GM19328 (cell line): Measurements from ENCODE around the gene MYOZ1.

Experiments
- ATAC-seq: cut with Tn5 transposase; IDR thresholded peaks from one replicate; pipeline ENCODE4 v1.9.1; 2021; ENCODE audit warnings: mild to moderate bottlenecking, moderate library complexity; ENCODE audit not compliant: unreplicated experiment

MYOZ1 gene

DNA sequence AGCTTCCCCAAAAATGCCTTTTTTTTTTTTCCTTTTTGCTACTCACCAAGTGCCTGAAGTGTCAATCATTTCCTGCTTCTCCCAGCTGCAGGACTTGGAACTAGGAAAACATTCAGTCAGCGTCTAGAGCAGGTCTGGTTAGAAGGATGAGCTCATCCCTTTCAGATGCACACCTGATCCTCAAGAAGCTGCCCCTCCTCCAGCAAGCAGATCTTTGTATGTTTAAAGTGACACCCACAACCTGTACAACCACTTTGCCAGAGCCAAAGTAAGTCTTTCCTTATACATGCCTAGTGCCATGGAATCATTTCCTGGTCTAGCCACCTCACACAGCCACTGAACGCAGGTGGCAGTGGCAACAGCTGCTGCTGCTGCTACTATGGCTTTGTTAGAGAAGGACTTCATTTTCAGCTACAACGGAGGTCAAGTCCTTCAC, 39.8 kb downstream of the MYOZ1 start:
- ATAC-seq, result no peak

DNA sequence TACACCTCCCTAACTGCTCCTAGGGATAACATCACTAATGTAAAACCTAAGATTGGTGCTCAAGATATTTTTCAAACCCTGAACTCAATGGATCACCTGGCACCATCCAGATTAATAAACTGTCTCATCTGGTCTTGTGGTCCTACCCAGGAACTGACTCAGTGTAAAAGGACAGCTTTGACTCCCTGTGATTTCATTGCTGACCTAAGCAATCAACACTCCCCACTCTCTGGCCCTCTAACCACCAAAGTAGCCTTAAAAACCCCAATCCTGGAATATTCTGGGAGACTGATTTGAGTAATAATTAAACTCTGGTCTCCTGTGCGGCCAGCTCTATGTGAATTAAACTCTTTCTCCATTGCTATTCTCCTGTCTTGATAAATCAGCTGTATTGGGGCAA, 43.9 kb downstream of the MYOZ1 start:
- no peak for ATAC-seq

DNA sequence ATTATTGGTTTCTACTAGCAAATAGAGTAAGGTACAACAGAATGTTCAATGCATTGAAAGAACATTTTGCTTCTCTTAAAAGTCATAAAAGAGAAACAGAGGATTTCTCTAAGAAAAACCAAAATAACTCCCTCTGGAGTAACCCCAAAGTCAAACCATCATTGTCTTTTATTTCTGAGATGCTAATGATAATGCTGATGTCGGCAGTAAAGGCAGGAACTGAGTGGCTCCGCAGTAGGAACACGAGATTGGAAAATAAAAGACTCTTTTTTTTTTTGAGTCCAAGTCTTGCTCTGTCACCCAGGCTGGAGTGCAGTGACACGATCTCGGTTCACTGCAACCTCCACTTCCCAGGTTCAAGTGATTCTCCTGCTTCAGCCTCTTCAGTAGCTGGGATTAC, 47.5 kb downstream of the MYOZ1 start:
- ATAC-seq, result no peak

DNA sequence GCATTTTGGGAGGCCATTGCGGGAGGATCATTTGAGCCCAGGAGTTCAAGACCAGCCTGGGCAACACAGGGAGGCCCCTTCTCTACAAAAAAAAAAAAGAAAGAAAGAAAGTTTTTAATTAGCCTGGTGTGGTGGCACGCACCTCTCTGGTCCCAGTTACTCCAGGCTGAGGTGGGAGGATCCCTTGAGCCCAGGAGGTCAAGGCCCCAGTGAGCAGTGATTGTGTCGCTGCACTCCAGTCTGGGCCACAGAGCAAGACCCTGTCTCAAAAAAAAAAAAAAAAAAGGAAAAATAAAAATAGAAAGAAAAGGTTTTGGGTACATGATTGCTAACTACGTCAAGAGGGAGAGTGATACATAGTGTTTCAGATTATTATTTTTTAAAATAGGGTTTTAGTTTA, 48.2 kb downstream of the MYOZ1 start:
- no peak for ATAC-seq

DNA sequence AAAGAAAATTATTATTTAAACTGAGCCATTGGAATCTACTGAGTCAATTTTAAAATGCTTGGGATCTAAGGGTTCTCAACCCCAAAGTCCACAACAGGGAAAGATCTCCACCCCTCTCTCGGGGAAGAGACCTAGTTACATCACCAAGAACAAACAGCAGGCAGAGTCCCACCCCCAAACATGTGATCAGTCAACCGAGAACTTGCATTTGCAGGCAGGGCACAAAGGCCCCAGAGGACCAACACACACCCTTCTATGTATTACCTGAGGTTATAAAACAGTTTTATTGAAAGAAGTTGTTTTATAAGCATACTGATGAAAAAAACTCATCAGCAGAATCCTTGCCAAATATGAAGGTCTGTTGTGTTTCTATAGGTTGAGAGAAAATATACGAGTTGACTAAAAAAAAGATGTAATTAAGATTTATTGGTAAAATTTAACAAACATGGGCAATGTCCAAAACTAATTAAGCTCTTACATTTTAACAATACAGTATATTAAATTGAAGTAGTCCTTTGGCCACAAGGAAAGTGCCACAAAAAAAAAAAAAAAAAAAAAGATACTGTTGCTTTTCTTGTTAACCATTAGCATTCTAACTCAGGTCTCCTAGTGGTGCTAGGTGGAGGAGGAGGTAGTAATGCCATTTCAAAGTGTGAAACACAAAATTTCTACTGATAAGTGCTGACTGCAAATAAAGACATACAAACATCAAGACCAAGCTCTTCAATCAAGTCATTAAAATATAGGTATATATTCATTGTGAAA, 49.2 kb downstream of the MYOZ1 start:
- no peak for ATAC-seq

DNA sequence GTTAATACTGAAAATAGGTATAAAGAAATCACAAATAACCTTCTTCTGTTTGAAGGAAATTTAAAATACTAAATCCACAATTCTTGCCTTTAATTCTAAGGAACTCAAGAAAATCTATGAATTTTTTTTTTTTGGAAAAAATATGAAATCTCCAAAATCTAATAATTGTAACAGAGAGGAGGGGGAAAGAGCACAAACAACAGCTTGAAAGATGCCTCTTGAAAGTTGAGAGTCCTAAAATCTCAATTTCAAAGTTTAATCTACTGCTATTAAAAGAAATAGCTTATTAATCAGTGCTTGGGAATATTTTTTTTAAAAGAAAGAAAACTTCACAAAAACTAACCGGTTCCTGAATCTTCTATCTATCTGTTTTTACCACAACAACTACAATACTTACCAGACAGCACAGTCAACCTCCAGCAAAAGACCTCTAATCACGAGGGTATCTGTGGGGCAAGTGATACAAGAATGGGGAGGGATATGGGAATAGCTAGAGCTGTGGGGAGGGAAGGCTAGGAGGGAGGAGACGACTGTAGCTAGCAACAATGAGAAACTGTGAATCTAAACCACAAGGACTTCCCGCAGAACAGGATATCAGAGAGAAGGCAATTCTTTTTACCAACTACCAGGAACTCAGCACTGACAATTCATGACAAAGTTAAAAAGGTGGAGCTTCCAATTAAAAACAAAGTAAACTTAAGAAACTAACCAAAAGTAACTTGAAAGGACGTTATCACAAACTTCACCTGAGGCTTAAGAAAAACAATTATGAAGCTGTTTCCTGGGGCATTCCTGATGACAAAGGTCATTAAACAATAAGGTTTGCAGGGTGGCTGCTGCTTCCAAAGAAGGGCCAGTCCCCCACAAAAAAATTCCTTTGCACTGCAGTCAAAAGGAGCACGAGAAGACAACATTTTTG, 50.1 kb downstream of the MYOZ1 start, which contains the start of gene USP54:
TSS of gene USP54 (minus strand) at position 462 of the 919 bp plus-strand sequence. CDS start 15,684 bp downstream, outside the sequence.
- no peak for ATAC-seq

DNA sequence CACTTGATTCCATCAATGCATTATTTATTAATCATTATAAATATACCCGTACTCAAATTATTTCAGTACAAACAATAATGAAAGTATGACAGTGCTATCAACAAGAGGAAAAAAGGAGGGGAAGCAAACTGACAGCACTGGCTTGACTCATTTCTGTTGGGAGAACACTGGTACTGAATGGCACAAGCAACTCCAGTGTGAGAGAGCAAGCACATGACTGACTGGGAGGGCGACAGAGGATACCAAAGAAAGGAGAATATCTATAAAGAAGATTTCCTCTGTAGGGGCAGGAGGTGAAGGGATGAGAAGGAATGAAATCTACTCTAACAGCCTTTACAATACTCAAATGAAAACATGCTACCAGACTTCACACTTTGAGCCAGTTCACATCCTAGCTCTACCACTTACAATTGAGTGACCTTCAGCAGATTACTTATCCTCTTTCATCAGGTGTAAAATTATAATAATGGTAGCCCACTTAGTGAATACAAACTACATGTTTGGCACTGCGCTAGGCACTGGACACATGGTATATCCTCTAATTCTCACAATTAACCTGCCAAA, 51.6 kb downstream of the MYOZ1 start:
- no peak for ATAC-seq

DNA sequence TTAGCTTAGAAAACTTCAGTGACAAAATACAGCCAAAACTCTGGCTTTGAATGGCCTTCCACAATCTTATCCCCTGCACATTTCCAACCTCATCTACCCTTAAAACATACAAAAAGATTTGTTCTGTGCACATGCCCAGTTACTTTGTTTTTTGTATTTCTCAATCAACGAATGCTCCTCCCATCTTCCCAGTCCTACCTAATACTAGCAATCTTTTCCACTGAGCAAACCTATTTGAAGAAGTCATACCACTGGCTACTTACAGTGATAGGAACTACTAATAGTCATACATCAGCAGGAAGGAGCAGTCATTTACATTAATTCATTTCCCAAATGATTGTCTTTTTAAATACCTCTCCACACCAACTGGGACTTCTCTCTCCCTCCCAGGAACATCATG, 52.6 kb downstream of the MYOZ1 start:
- no peak for ATAC-seq

DNA sequence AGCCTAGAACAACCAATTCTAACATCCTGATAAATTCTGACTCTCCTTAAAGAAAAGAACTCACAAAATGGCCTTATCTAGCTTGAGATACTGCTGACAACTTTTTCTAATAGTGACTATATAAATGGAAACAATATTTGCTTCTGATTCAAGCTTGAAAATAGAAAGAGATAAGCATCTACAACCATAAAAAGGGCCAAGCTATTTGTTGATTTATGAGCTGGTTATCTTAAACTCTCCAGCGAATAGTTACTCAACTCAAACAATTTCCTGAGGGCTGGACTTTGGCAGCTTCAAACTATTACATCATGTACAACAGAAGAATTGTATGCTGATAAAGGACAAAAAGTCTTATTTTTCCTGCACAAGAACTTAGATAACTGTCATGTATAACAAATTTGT, 54.7 kb downstream of the MYOZ1 start:
- no peak for ATAC-seq

DNA sequence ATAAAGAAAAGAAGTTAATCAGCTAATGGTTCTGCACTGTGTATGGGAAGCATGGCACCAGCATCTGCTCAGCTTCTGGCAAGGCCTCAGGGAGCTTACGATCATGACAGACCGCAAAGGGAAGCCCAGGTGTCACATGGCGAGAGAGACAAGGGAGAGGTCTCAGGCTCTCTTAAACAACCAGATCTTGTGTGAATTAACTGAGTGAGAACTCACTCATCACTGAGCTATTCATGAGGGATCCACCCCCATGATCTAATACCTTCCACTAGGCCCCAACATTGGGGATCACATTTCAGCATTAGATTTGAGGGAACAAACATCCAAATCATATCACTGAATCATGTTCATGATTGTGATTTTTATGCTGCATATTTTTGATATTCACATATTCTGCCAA, 55.9 kb downstream of the MYOZ1 start:
- ATAC-seq, result no peak

DNA sequence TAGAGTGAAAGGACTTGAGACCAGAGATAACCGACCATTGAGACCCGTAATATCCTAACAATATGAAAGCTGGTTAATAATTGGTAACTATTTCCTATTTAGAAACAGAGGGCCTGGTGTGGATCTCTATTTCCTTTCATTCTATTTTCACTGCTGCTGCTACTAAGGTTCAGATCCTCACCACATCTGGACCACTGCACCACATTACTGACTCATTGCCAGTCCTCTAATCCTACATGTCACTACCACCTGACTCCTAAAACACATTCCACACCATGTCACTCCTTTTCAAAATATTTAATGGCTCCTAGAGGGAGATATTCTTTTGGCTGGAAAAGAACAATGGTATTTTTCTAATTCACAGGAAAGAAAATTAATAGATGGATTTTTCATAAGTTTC, 56.5 kb downstream of the MYOZ1 start:
- no peak for ATAC-seq

DNA sequence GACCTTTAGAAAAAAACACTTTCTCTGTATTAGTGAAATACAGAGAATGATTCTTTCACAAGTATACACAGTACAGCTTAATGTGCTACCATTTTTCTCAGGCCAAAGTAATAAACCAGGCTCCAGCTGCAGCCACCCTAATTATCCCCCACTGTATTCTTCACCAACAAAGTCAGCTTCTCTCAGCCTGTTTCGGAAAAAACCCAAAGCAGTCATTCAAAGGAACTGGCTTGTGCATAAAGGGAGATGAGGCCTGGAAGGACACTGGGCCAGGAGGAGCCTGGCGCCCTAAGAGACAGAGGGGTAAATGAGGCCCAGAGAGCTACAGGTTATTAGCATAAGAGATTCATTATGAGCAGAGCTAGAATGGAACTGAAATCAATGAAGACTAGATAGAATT, 59.4 kb downstream of the MYOZ1 start:
- no peak for ATAC-seq
